UCSD-AML1 (cell line): ENCODE measurements around the gene GGA1.

ENCODE experiments used
- DNase-seq: peaks from one replicate; lab custom pipeline; 2025; ENCODE audit not compliant: unreplicated experiment; lab: John Stamatoyannopoulos, UW

The GGA1 gene

GRCh38 chr22:37608477-37609239 lies at the start of gene GGA1:
GGA1 (plus strand) TSS chr22:37608834; CDS start chr22:37608861, 27 bp downstream.
- DNase-seq, result peak; percentile 98

- no peak for DNase-seq
Observed at GRCh38 chr22:37559521-37559900, 49.1 kb upstream of the GGA1 start.

GRCh38 chr22:37559901-37560607 lies 48.6 kb upstream of the GGA1 start, which contains the start of gene CDC42EP1:
CDC42EP1 (plus strand) TSS chr22:37560480; CDS start chr22:37566350, 5,870 bp downstream.
- no peak for DNase-seq

- DNase-seq, result no peak
Observed at GRCh38 chr22:37560608-37561211, 47.9 kb upstream of the GGA1 start.

- peak; percentile 79 for DNase-seq
Observed at GRCh38 chr22:37561212-37562048, 47.2 kb upstream of the GGA1 start.

- DNase-seq, result no peak
Observed at GRCh38 chr22:37562049-37562875, 46.4 kb upstream of the GGA1 start.

GRCh38 chr22:37563153-37564081 lies 45.2 kb upstream of the GGA1 start:
- DNase-seq, result no peak

GRCh38 chr22:37564111-37564711 lies 44.4 kb upstream of the GGA1 start:
- DNase-seq, result no peak

- DNase-seq, result no peak
Observed at GRCh38 chr22:37565830-37566229, 42.8 kb upstream of the GGA1 start.

- peak; percentile 25 for DNase-seq
Observed at GRCh38 chr22:37566329-37566837, 42.3 kb upstream of the GGA1 start.

- peak; percentile 86 for DNase-seq
Observed at GRCh38 chr22:37566903-37567798, 41.5 kb upstream of the GGA1 start.

- DNase-seq, result no peak
Observed at GRCh38 chr22:37568012-37568411, 40.6 kb upstream of the GGA1 start.

- no peak for DNase-seq
Observed at GRCh38 chr22:37568448-37569008, 40.1 kb upstream of the GGA1 start.

GRCh38 chr22:37569009-37569920 lies 39.4 kb upstream of the GGA1 start:
- DNase-seq, result no peak

- no peak for DNase-seq
Observed at GRCh38 chr22:37569921-37570660, 38.5 kb upstream of the GGA1 start.

GRCh38 chr22:37570661-37570976 lies 38.0 kb upstream of the GGA1 start:
- DNase-seq, result no peak
